ENCODE measurements around the gene HYOU1.

GRCh38 chr11:119052163-119052814 lies 4.7 kb downstream of the HYOU1 start:
- no peak for TF ChIP-seq CTCF (optimal IDR thresholded peaks at IDR 0.05 in 1 of 3, IDR thresholded peaks at IDR 0.05 in 1 of 3, conservative IDR thresholded peaks at IDR 0.05 in 1 of 3; ENCODE audit: extremely low read depth in 1 of 3, insufficient read depth in 2 of 3, low read length in 3 of 3)
- TF ChIP-seq EZH2 (IDR thresholded peaks at IDR 0.05; ENCODE audit: low read length) = no peak
